Measurements from ENCODE around the gene HECW1.

DNA sequence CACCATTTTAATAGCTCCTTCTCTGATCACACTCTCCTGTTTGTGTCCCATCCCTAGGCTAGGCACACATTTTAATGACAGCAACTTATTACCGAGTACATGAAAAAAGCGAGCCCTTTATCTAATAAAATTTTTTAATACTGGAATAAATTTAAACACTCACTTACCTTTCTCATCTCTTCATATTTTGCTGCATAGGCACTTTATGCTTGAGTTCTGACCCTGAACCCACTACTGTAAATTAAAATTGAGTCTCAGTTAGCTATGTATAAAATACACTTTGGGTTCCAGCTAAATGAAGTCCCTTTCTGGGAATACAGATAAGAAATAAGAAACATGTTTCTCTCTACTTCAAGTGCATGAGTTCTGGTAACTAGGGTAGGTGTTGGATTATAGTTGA lies 104.6 kb downstream of the HECW1 start:
- TF ChIP-seq, protein P1, sequence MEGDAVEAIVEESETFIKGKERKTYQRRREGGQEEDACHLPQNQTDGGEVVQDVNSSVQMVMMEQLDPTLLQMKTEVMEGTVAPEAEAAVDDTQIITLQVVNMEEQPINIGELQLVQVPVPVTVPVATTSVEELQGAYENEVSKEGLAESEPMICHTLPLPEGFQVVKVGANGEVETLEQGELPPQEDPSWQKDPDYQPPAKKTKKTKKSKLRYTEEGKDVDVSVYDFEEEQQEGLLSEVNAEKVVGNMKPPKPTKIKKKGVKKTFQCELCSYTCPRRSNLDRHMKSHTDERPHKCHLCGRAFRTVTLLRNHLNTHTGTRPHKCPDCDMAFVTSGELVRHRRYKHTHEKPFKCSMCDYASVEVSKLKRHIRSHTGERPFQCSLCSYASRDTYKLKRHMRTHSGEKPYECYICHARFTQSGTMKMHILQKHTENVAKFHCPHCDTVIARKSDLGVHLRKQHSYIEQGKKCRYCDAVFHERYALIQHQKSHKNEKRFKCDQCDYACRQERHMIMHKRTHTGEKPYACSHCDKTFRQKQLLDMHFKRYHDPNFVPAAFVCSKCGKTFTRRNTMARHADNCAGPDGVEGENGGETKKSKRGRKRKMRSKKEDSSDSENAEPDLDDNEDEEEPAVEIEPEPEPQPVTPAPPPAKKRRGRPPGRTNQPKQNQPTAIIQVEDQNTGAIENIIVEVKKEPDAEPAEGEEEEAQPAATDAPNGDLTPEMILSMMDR (optimal IDR thresholded peaks at IDR 0.05 in 1 of 3, IDR thresholded peaks at IDR 0.05 in 1 of 3, conservative IDR thresholded peaks at IDR 0.05 in 1 of 3; ENCODE audit: extremely low read depth in 1 of 3, insufficient read depth in 2 of 3, low read length in 3 of 3): no peak
- no peak for TF ChIP-seq EZH2 (IDR thresholded peaks at IDR 0.05; ENCODE audit: low read length)

Measured in keratinocyte (primary cell).